HEK293T (cell line): Measurements from ENCODE around the gene FRMD8.
A peak's percentile ranks its signal among the peaks of the same experiment; 100 is the strongest.

Experiments
- CTCF ChIA-PET: fragments of 350-600 bp; formaldehyde crosslinking; extraction: SDS; loops from one replicate; lab custom pipeline; 2021; ENCODE audit warnings: antibody characterized with exemption, inconsistent platforms; lab: Yijun Ruan, JAX
- POLR2A ChIA-PET: fragments of 350-600 bp; formaldehyde crosslinking; extraction: SDS; loops from one replicate; lab custom pipeline; 2020; ENCODE audit warnings: antibody characterized with exemption, inconsistent platforms; lab: Yijun Ruan, JAX
- DNase-seq: peaks from one replicate; pipeline ENCODE4 v3.0.0; 2012; ENCODE audit warnings: mixed read lengths; ENCODE audit errors: extremely low spot score
- ARNT ChIP-seq: fragments of 450-650 bp; IDR thresholded peaks from 2 replicates; pipeline ENCODE4 v1.6.1; 2017; ENCODE audit warnings: mild to moderate bottlenecking
- BHLHE40 ChIP-seq: fragments of 450-650 bp; IDR thresholded peaks from 2 replicates; pipeline ENCODE4 v1.6.1; 2016; ENCODE audit warnings: mild to moderate bottlenecking, moderate library complexity, borderline replicate concordance
- CTBP1 ChIP-seq: fragments of 450-650 bp; IDR thresholded peaks from 2 replicates; pipeline ENCODE4 v1.6.1; 2016; ENCODE audit warnings: borderline replicate concordance
- ELF4 ChIP-seq: fragments of 450-650 bp; IDR thresholded peaks from 2 replicates; pipeline ENCODE4 v1.6.1; 2017; ENCODE audit warnings: antibody characterized with exemption
- FOXA1 ChIP-seq: fragments of 450-650 bp; IDR thresholded peaks from 2 replicates; pipeline ENCODE4 v1.6.1; 2016; ENCODE audit warnings: mild to moderate bottlenecking
- FOXK2 ChIP-seq: fragments of 450-650 bp; IDR thresholded peaks from 2 replicates; pipeline ENCODE4 v1.6.1; 2016; ENCODE audit warnings: mild to moderate bottlenecking
- FOXM1 ChIP-seq: fragments of 450-650 bp; IDR thresholded peaks from 2 replicates; pipeline ENCODE4 v1.6.1; 2017; ENCODE audit warnings: mild to moderate bottlenecking, borderline replicate concordance
- HDGF ChIP-seq: fragments of 450-650 bp; IDR thresholded peaks from 2 replicates; pipeline ENCODE4 v1.6.1; 2017; ENCODE audit warnings: antibody characterized with exemption, borderline replicate concordance
- L3MBTL2 ChIP-seq: fragments of 450-650 bp; conservative IDR thresholded peaks from 2 replicates; pipeline ENCODE4 v1.6.1; 2016; ENCODE audit warnings: mild to moderate bottlenecking
- LEF1 ChIP-seq: fragments of 450-650 bp; IDR thresholded peaks from 2 replicates; pipeline ENCODE4 v1.6.1; 2017; ENCODE audit warnings: mild to moderate bottlenecking, borderline replicate concordance
- NFRKB ChIP-seq: fragments of 450-650 bp; IDR thresholded peaks from 2 replicates; pipeline ENCODE4 v1.6.1; 2016; ENCODE audit warnings: mild to moderate bottlenecking, moderate library complexity
- SP1 ChIP-seq: fragments of 450-650 bp; IDR thresholded peaks from 2 replicates; pipeline ENCODE4 v1.6.1; 2017
- SUZ12 ChIP-seq: fragments of 450-650 bp; IDR thresholded peaks from 2 replicates; pipeline ENCODE4 v1.6.1; 2016; ENCODE audit warnings: mild to moderate bottlenecking
- TARDBP ChIP-seq: fragments of 450-650 bp; IDR thresholded peaks from 2 replicates; pipeline ENCODE4 v1.6.1; 2016
- ZNF384 ChIP-seq: fragments of 450-650 bp; IDR thresholded peaks from 2 replicates; pipeline ENCODE4 v1.6.1; 2016
- TF ChIP-seq, protein P1 (sequence below): fragments of 450-650 bp; IDR thresholded peaks from 2 replicates; pipeline ENCODE4 v1.6.1; 2016

The FRMD8 gene

DNA sequence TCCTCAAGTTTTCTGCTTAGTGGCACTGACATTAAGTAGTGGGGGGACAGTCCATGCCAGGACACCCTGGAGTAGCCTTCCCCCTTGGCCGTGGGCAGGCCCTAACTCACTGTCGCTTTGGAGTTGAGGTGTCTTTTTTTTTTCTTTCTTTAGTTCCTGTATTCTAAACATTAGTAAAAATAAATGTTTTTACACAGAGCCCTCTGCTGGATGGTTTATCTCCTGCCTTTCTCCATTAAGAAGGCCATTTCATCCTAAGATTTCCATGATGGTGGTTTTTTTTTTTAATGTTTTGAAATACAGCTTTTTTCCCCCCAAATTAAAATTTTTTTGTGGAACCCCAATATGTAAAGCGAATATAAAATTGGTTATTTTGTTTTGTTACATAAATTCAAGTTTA, 33.7 kb upstream of the FRMD8 start:
- TF ChIP-seq NFRKB (no peak), BHLHE40 (no peak), FOXK2 (no peak), L3MBTL2 (no peak), ARNT (no peak), FOXM1 (no peak), ELF4 (no peak), ZNF384 (no peak), SUZ12 (no peak), TARDBP (no peak), SP1 (no peak), HDGF (no peak), CTBP1 (no peak), LEF1 (no peak), FOXA1 (no peak)
- TF ChIP-seq, protein P1, sequence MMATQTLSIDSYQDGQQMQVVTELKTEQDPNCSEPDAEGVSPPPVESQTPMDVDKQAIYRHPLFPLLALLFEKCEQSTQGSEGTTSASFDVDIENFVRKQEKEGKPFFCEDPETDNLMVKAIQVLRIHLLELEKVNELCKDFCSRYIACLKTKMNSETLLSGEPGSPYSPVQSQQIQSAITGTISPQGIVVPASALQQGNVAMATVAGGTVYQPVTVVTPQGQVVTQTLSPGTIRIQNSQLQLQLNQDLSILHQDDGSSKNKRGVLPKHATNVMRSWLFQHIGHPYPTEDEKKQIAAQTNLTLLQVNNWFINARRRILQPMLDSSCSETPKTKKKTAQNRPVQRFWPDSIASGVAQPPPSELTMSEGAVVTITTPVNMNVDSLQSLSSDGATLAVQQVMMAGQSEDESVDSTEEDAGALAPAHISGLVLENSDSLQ, result no peak
- CTCF ChIA-PET, result interaction anchor here (0.6 to 1.0 kb wide), 6 partner anchors 38 to 1101 kb away, joined by 3 to 6 read pairs (median 3); partner anchors contain the start of gene CDC42EP2
- no peak for DNase-seq
- POLR2A ChIA-PET, result interaction anchor here (1.9 to 5.7 kb wide), 3 partner anchors 19 to 91 kb away, joined by 7 to 46 read pairs (median 10); partner anchors contain the start of genes DPF2, NEAT1 and POLA2

GRCh38 chr11:65353376-65353775, 33.1 kb upstream of the FRMD8 start:
- POLR2A ChIA-PET, result interaction anchor here (1.2 to 5.7 kb wide), 4 partner anchors 19 to 91 kb away, joined by 3 to 46 read pairs (median 5); partner anchors contain the start of genes DPF2 and POLA2
- TF ChIP-seq HDGF, result no peak
- DNase-seq, result no peak
- CTCF ChIA-PET, result interaction anchor here (0.6 to 1.0 kb wide), 5 partner anchors 38 to 1101 kb away, joined by 3 to 4 read pairs (median 3); partner anchors contain the start of gene CDC42EP2

DNA sequence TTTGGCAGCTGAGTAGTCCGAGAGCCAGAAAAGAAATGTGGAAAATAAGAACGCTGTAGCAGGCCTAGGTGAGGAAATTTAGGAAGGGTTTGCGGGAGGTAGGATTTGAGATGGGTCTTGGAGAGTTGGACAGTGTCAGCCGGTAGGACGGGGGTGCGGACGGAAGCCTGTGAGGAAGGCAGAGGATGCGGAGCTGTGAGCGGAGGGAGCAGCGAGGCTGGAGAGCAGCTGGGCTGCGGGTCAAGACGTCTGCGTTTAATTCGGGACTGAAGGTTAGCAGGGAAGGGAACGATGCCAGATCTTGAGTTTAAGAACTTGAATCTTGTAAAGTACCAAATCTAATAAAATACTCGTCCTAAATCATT, 32.6 kb upstream of the FRMD8 start:
- POLR2A ChIA-PET, result interaction anchor here (1.0 to 5.7 kb wide), 6 partner anchors 20 to 146 kb away, joined by 3 to 46 read pairs (median 4); partner anchors contain the start of genes DPF2 and POLA2
- DNase-seq, result no peak
- TF ChIP-seq FOXA1 (no peak), TARDBP (no peak), SUZ12 (no peak), FOXK2 (no peak), ELF4 (no peak), L3MBTL2 (no peak), BHLHE40 (no peak), FOXM1 (no peak), CTBP1 (no peak), SP1 (no peak)
- TF ChIP-seq, protein P1, result no peak
- CTCF ChIA-PET, result interaction anchor here (1.0 kb wide), 1 partner anchor 39 kb away, joined by 4 read pairs; the partner anchor contains the start of gene CDC42EP2

GRCh38 chr11:65354265-65355012, 32.0 kb upstream of the FRMD8 start, which contains the start of gene TIGD3:
Gene TIGD3 (plus strand): TSS chr11:65354751. CDS start chr11:65355809, 1,058 bp downstream.
- TF ChIP-seq HDGF (peak; percentile 83; the same call in 1 of the 2 replicates), ARNT (peak; percentile 19; the same call in 1 of the 2 replicates)
- TF ChIP-seq, protein P1, result no peak
- POLR2A ChIA-PET, result interaction anchor here (1.0 to 5.7 kb wide), 6 partner anchors 20 to 146 kb away, joined by 3 to 46 read pairs (median 4); partner anchors contain the start of genes DPF2 and POLA2

DNA sequence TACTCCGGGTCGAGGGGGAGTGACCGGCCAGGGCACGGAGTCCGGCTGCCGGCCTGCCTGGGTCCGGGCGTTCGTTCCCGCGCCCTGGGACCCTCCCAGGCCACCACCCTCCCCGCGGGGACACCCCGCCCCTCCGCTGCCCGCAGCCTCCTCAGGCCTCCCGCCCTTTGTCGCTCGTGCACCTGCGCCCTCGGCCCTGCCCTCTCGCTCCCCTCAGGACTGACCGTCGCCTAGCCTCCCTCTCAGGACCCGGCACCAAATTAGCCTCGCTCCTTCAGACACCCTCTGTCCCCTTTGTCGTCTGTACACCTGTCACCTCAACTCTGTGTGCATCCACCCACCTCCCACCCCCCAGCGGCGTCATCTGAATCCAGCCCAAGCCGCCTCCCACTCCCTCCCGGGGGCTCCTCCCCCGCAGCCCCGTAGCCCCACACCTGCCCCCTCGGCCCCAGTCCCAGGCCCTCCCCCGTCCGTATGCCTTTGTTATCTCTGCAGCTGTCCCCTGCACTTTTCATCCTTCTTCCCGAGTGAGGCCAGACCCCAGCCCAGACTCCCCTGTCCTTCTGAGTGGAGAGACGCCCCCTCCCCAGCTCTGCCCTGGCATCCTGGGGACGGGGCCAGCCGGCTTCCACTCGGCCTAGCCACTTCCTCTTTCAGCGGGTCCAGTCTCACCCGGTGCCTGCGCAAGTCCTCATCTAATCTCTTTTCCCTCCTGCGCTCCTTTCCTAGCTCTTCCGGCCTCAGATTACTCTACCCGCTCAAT, 31.2 kb upstream of the FRMD8 start:
- ChIA-PET POLR2A (interaction anchor here (1.0 to 3.1 kb wide), 3 partner anchors 22 to 144 kb away, joined by 5 to 13 read pairs (median 9); partner anchors contain the start of genes DPF2, MALAT1 and NEAT1), CTCF (interaction anchor here (0.8 kb wide), 1 partner anchor 25 kb away, joined by 3 read pairs; no protein-coding TSS in a partner anchor)
- DNase-seq, result peak; percentile 41
- TF ChIP-seq FOXA1 (no peak), L3MBTL2 (peak; percentile 15; the same call in 1 of the 2 replicates)

More at GRCh38 chr11:65354265-65355012, 32.0 kb upstream of the FRMD8 start, which contains the start of gene TIGD3:
- DNase-seq, result peak; percentile 98
- CTCF ChIA-PET, result interaction anchor here (0.5 kb wide), 1 partner anchor 242 kb away, joined by 3 read pairs; no protein-coding TSS in a partner anchor
